IPS-18c (cell line): ENCODE data around the gene LILRA5.
"Not testable (repeated sequence)": the region's sequence is repeated elsewhere in the genome, so short reads cannot be mapped to it uniquely, and the experiment has no call there.

Experiments used
- H3K4me3 ChIP-seq: 2 replicates; pipeline ENCODE4 v1.7.0; 2013; ENCODE audit warnings: low read depth, mild to moderate bottlenecking, low read length, moderate library complexity; ENCODE audit not compliant: insufficient read depth
- H3K9me3 ChIP-seq: one replicate; pipeline ENCODE4 v1.6.1; 2013; ENCODE audit warnings: mild to moderate bottlenecking, low read length, moderate library complexity; ENCODE audit not compliant: control insufficient read depth, insufficient read depth

The LILRA5 gene

DNA sequence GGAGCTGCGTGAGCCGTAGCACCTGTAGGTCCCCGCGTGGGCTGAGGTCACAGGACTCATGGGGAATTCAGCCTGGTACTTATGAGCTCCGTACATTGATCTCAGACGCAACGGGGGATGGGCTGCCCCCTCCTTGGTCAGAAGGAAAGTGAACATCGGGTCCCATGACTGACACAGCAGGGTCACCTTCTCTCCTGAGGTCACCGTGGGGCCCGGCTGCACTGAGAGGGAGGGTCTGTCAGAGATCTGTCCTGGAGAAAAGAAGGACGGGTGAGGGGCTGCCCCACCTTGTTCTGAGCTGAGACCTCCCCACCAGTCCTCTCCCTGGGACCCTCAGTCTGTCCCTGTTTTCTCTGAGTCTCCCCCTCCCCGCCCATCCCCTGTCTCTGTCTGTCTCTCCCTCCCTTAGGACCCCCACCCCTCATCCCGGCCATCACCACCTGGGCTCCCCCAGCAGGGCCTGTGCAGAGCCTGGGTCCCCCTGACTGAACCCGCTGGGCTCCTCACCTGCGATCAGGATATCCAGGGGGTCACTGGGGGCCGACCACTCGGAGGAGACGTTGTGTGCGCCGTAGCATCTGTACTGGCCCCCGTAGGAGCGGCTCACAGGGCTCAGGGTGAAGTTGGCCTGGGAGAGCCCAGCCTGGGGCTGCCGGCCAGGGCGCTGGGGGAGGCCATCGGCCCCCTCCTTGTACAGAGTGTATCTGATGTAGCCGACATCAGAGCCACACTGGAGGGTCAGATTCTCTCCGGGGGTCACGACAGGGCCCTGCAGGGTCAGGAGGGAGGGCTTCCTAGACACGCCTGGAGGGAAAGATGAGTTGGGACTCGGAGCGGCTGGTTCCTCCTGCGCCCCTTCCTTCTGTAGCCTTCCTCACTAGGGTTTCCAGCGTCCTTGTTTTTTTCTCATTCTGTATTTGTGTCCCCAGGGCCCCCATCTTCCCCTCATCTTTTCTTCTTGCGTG lies 24.2 kb upstream of the LILRA5 start:
- H3K9me3 ChIP-seq: no peaks in the 10 kb centered on the region
- H3K4me3 ChIP-seq: no peak overlapping the region

DNA sequence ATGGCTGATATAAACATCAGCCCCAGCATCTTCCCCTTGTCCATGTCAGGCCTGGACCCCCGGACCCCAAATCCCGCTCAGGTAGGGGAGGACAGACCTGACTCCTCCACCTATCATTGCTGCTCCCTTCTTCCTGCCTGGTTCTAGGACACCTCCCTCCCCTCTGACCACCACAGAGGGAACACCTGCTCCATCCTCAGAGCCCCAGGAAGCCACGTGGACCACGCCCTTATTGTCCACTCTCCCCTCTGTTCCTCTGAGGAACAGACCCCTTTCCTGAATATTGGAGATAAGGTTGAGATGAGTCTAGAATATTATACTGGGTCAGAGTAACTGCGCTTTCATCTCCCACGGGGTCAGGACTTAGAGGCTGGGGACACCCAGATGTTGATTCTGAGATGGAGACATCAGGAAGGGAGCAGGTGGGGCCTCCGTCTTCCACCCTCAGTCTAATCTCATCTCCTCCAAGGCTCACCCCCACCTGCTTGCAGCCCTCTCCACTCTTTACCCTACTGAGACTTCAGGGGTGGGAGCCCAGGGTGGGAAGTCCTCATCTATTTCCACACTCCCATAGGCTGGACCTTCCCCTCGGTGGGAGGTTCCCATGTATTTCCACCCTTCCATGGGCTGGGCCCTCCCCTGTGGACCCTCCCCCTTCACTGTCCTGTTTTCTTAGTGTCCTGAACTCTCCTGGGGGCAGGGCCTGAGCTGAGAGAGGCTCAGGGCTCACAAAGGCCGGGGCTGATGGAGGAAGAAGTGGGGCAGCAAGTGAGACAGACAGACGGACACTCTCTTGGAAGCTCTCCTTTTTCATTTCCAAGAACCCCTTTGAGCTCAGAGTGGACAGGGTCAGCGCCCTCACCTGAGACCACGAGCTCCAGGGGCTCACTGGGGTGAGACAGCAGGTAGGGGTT lies 23.3 kb upstream of the LILRA5 start:
- Histone ChIP-seq H3K9me3 (no peaks in the 10 kb centered on the region), H3K4me3 (no peak overlapping the region)

- H3K9me3 ChIP-seq: no peaks in the 10 kb centered on the region
- H3K4me3 ChIP-seq: no peak overlapping the region
Measured at GRCh38 chr19:54335164-54335563, 22.2 kb upstream of the LILRA5 start.

- Histone ChIP-seq H3K4me3 (no peak overlapping the region), H3K9me3 (no peaks in the 10 kb centered on the region)
Measured at GRCh38 chr19:54333586-54334298, 20.8 kb upstream of the LILRA5 start.

DNA sequence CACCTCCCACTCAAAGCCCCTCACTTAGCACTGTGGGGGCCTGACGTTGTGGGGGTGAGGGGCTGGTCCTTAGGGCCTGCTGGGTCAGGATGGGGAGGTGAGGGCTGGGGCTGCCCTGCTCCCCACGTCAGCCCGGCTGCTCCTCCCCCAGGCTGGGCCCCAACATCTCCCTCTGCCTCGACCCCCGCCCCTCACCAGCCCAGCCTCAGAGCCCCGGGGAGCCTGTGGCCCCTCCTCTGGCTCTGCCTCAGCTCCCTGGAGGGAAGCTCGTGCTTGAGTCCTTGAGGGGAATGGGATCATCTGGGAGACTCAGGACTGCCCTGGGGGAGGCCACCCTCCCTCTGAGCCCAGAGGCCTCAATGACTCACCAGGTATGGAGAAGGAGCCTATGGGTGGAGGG lies 19.2 kb upstream of the LILRA5 start:
- no peaks in the 10 kb centered on the region for H3K9me3 ChIP-seq
- no peak overlapping the region for H3K4me3 ChIP-seq

DNA sequence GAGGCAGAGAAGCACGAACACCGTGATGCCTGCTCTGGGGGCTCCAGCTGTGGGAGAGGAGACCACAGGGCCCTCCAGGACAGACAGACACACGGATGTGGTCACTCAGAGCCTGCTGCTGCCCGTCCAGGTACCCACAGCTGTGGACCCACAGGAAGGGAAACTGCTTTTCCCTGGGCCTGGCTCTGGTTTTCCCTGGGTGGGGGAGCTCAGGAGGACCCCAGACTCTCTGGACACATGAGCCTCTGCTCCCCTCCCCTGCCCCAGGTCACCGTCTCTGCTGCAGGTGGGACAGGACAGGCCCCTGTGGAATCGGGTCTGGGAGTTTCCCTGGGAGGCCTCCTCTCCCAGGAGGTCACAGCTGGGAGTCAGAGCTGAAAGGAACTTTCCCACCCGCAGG lies 18.7 kb upstream of the LILRA5 start:
- H3K4me3 ChIP-seq: no peak overlapping the region
- no peaks in the 10 kb centered on the region for H3K9me3 ChIP-seq

DNA sequence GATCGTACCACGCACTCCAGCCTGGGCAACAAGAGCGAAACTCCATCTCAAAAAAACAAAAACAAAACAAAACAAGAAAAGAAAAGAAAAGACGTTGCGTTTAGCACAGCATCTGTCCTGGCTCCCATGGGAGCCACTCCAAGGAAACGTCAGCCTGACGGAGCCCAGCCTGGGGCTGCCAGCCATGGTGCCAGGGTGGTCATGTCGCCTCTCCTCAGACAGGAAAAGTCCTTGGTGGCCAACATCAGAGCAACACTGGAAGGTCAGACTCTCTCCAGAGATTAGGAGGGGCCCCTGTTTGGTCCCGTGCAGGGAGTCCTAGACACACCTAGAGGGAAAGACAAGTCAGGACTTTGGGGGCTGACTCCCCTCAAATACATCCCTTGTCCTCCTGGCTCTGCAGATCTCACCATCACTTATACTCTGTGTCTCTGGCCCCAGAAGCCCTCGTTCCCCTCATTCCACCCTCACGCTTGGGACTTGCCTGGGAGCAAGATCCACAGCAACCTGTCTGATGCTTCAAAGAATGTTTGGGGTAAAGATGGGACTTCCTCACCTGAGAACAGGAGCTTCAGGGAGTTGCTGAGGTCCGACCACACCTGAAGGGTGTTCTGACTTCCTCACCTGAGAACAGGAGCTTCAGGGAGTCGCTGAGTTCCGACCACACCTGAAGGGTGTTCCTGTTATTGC lies 16.7 kb upstream of the LILRA5 start:
- Histone ChIP-seq H3K4me3 (no peak overlapping the region), H3K9me3 (no peaks in the 10 kb centered on the region)

- not testable (repeated sequence) for H3K4me3 ChIP-seq, H3K9me3 ChIP-seq
Measured at GRCh38 chr19:54328781-54329180, 15.8 kb upstream of the LILRA5 start.

- no peaks in the 10 kb centered on the region for H3K9me3 ChIP-seq
- H3K4me3 ChIP-seq: no peak overlapping the region
Measured at GRCh38 chr19:54325631-54326030, 12.7 kb upstream of the LILRA5 start.

DNA sequence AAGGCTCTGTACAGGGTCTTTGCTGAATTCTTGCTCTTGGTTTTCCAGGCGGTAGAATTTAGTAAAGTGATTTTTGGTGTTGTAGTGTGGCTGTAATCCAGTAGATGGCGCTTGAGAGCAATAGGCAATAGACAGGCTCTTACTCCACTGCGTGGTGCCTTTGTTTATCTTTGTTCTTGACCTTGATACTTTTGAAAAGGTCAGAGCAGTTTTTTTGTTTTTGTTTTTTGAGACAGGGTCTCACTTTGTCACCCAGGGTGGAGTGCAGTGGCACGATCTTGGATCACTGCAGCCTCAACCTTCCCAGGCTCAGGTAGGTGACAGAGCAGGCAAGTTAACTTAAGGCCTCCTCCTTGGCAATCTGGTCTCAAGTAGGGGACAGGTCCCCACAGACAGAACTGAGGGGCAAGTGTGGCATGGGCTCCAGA lies 12.2 kb upstream of the LILRA5 start:
- Histone ChIP-seq H3K9me3 (no peaks in the 10 kb centered on the region), H3K4me3 (no peak overlapping the region)

- Histone ChIP-seq H3K9me3 (no peaks in the 10 kb centered on the region), H3K4me3 (no peak overlapping the region)
Measured at GRCh38 chr19:54324071-54324470, 11.1 kb upstream of the LILRA5 start.

DNA sequence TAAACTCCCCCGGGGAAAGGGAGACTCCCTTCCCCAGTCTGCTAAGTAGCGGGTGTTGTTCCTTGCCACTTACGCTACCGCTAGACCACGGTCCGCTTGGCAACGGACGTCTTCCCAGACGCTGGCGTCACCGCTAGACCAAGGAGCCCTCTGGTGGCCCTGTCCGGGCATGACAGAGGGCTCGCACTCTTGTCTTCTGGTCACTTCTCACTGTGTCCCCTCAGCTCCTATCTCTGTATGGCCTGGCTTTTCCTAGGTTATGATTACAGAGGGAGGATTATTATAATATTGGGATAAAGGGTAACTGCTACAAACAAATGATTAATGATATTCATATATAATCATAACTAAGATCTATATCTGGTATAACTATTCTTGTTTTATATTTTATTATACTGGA lies 10.0 kb upstream of the LILRA5 start:
- H3K9me3 ChIP-seq, H3K4me3 ChIP-seq: not testable (repeated sequence)

DNA sequence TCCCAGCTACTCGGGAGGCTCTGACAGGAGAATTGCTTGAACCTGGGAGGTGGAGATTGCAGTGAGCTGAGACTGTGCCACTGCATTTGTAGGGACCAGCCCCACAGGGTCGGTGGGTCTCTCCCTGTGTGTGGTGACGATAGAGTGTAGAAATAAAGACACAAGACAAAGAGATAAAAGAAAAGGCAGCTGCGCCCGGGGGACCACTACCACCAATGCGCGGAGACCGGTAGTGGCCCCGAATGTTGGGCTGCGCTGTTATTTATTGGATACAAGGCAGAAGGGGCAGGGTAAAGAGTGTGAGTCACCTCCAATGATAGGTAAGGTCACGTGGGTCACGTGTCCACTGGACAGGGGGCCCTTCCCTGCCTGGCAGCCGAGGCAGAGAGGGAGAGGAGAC lies 9.3 kb upstream of the LILRA5 start:
- H3K4me3 ChIP-seq, H3K9me3 ChIP-seq: not testable (repeated sequence)

- H3K9me3 ChIP-seq: no peaks in the 10 kb centered on the region
- H3K4me3 ChIP-seq: no peak overlapping the region
Measured at GRCh38 chr19:54319892-54320670, 7.1 kb upstream of the LILRA5 start.

DNA sequence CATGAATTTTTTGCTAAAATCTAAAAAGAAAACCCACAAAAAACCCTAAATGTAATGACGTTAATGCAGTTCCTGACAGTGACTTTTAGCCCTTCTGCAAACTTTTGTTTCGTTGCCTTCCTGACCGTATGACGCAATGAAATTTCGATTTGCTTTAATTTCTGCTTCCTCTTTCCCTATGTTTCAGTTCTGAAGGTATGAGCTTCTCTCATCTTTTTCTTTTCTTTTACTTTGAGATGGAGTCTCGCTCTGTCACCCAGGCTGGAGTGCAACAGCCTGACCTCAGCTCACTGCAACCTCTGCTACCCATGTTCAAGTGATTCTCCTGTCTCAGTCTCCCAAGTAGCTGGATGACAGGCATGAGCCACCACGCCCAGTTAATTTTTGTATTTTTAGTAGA lies 6.1 kb upstream of the LILRA5 start:
- H3K4me3 ChIP-seq: no peak overlapping the region
- H3K9me3 ChIP-seq: no peaks in the 10 kb centered on the region

DNA sequence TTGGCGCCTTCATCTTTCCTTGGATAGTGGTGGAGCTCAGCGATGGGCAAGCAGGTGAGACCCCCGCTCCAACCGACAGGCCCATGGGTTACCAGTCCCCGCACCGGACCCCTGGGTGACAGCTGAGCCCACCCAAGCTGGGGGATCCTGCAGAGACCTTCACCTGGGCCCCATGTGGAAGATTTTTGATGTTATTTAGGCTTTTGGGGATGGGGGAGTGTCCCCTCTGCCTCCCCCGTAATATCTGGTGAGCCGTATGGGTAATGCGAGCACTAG lies 4.9 kb upstream of the LILRA5 start:
- H3K9me3 ChIP-seq: no peaks in the 10 kb centered on the region
- H3K4me3 ChIP-seq: no peak overlapping the region
